ENCODE measurements around the gene LCNL1.
"Not testable (repeated sequence)": the region's sequence is repeated elsewhere in the genome, so short reads cannot be mapped to it uniquely, and the experiment has no call there.

The LCNL1 gene

GRCh38 chr9:137031904-137032640 is 49.3 kb downstream of the LCNL1 start, which contains the start of gene FUT7:
Gene FUT7 (minus strand): TSS chr9:137032088. CDS start chr9:137031991, 97 bp downstream.
- no peak within 1 kb of the TSS for H3K4me3 ChIP-seq (ENCODE audit: low read depth, low read length)
- no peak for TF ChIP-seq CTCF (IDR thresholded peaks at IDR 0.05; ENCODE audit: control insufficient read depth, extremely low read depth, insufficient read depth)
- DNase-seq (ENCODE audit: low read depth): no peak

GRCh38 chr9:137032858-137033257 is 50.1 kb downstream of the LCNL1 start:
- no peak for TF ChIP-seq CTCF (IDR thresholded peaks at IDR 0.05; ENCODE audit: control insufficient read depth, extremely low read depth, insufficient read depth)
- DNase-seq (ENCODE audit: low read depth): no peak
- H3K4me3 ChIP-seq (ENCODE audit: low read depth, low read length): no peak overlapping the region

GRCh38 chr9:137033481-137033880 is 50.7 kb downstream of the LCNL1 start:
- DNase-seq (ENCODE audit: low read depth); H3K4me3 ChIP-seq (ENCODE audit: low read depth, low read length): not testable (repeated sequence)

- H3K4me3 ChIP-seq (ENCODE audit: low read depth, low read length): no peak overlapping the region
- DNase-seq (ENCODE audit: low read depth): no peak
- no peak for TF ChIP-seq CTCF (IDR thresholded peaks at IDR 0.05; ENCODE audit: control insufficient read depth, extremely low read depth, insufficient read depth)
These were observed 51.4 kb downstream of the LCNL1 start for GRCh38 chr9:137034039-137034708.

- 0 out of 2 replicates have a peak overlapping the region, but pooled peaks have one; percentile 9 for H3K4me3 ChIP-seq (ENCODE audit: low read depth, low read length)
- DNase-seq (ENCODE audit: low read depth): peak; percentile 62
- TF ChIP-seq CTCF (IDR thresholded peaks at IDR 0.05; ENCODE audit: control insufficient read depth, extremely low read depth, insufficient read depth): peak; percentile 93
These were observed 52.1 kb downstream of the LCNL1 start for GRCh38 chr9:137034709-137035506.

Measured in LNCaP clone FGC (cell line).